Thyroid gland (tissue), 4 donors: ENCODE measurements around the gene CREB5.

ENCODE experiments used
- CTCF ChIP-seq, 6 experiments: fragments of 200-600 bp in 3 of 6; fragments of 450-650 bp in 3 of 6; sonication (generic) in 3 of 6; IDR thresholded peaks; one replicate each; pipeline ENCODE4 v1.5.1; 2016 to 2019; ENCODE audit warnings: antibody characterized with exemption in 6 of 6, mild to moderate bottlenecking in 2 of 6, inconsistent platforms in 1 of 6, moderate library complexity in 1 of 6
- POLR2A ChIP-seq, 2 donors: fragments of 450-650 bp; IDR thresholded peaks; one replicate each; pipeline ENCODE4 v1.6.1; 2017; ENCODE audit warnings: antibody characterized with exemption in 2 of 2, mild to moderate bottlenecking in 2 of 2, moderate library complexity in 1 of 2

GRCh38 chr7:28560767-28561166, 148.4 kb downstream of the CREB5 start:
- no peak for TF ChIP-seq CTCF (IDR thresholded peaks at IDR 0.05)
- TF ChIP-seq POLR2A (IDR thresholded peaks at IDR 0.05) = no peak
